ENCODE results near the gene TBC1D22A. TPM values are rescaled to one million over a fixed set of nuclear protein-coding genes. Genes with fewer than 3 reads are reported as not detected.

The TBC1D22A gene
- total and polyA plus RNA-seq, 10 of the 15 experiments (the other 5 are each of a cell fraction or from before 2014, with no cell fraction given), result 0.63 to 44.7 (median 27.4) TPM

GRCh38 chr22:47146391-47146790 lies 383.9 kb downstream of the TBC1D22A start (continued):
- TF ChIP-seq EP300 (IDR thresholded peaks at IDR 0.05; ENCODE audit: borderline replicate concordance in 1 of 2, control insufficient read depth in 1 of 2, low read depth in 2 of 2, low read length in 2 of 2) (no peak), POU2F2 (IDR thresholded peaks at IDR 0.05; ENCODE audit: borderline replicate concordance, low read depth, low read length) (no peak), JUND (IDR thresholded peaks at IDR 0.05; ENCODE audit: low read depth, low read length) (no peak), KLF5 (IDR thresholded peaks at IDR 0.05; ENCODE audit: partially characterized antibody) (no peak), EED (IDR thresholded peaks at IDR 0.05; ENCODE audit: low read depth) (no peak), TCF7 (IDR thresholded peaks at IDR 0.05; ENCODE audit: borderline replicate concordance) (no peak)
- TF ChIP-seq, protein P1, sequence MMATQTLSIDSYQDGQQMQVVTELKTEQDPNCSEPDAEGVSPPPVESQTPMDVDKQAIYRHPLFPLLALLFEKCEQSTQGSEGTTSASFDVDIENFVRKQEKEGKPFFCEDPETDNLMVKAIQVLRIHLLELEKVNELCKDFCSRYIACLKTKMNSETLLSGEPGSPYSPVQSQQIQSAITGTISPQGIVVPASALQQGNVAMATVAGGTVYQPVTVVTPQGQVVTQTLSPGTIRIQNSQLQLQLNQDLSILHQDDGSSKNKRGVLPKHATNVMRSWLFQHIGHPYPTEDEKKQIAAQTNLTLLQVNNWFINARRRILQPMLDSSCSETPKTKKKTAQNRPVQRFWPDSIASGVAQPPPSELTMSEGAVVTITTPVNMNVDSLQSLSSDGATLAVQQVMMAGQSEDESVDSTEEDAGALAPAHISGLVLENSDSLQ (IDR thresholded peaks at IDR 0.05), result no peak

- ChIA-PET RAD21 (ENCODE audit: unreplicated experiment) (no interaction called here), POLR2A (no interaction called here), CTCF (no interaction called here), SMC1A (ENCODE audit: uncharacterized antibody, unreplicated experiment) (no interaction called here)
- no peaks in the 10 kb centered on the region for H3K4me1 ChIP-seq (ENCODE audit: control insufficient read depth, insufficient read depth, low read length)
- no peak for TF ChIP-seq ESRRA (IDR thresholded peaks at IDR 0.05; ENCODE audit: low read length)
- no peak for TF ChIP-seq BRCA1 (IDR thresholded peaks at IDR 0.05; ENCODE audit: low read depth, low read length)
- TF ChIP-seq PBX3 (IDR thresholded peaks at IDR 0.05; ENCODE audit: insufficient replicate concordance, low read depth, low read length), result no peak
- TF ChIP-seq TARDBP (IDR thresholded peaks at IDR 0.05; ENCODE audit: borderline replicate concordance), result no peak
- no peak for TF ChIP-seq CBX3 (IDR thresholded peaks at IDR 0.05; ENCODE audit: borderline replicate concordance, low read depth)
- no peaks in the 10 kb centered on the region for H3K36me3 ChIP-seq (ENCODE audit: control insufficient read depth in 2 of 2, insufficient read depth in 2 of 2, low read length in 1 of 2)
- no peak overlapping the region for H3K9ac ChIP-seq (ENCODE audit: control insufficient read depth, insufficient read depth, low read length)
- intact Hi-C loops (cut with micrococcal nuclease; ENCODE audit: unreplicated experiment), result no loop called here
- in situ Hi-C loops (cut with MboI), result no loop called here
- H3K4me3 ChIP-seq, result no peak overlapping the region
- DNase-seq (ENCODE audit: low read depth, low spot score) (no peak), ATAC-seq (no peak), FAIRE-seq (no peak)
- WGBS (ENCODE audit: insufficient coverage, insufficient replicate concordance, low lambda C conversion rate, missing lambda C conversion rate), result 95% methylated on average over 16 of the region's 16 CpGs
- no peaks in the 10 kb centered on the region for H3K27me3 ChIP-seq (replicated peaks in 1 of 2; ENCODE audit: control insufficient read depth in 2 of 2, insufficient read depth in 2 of 2, low read length in 1 of 2)
- BruUV-seq (replicated peaks), result no TSS peak
- no peak overlapping the region for H2AFZ ChIP-seq (ENCODE audit: control insufficient read depth, low read depth, low read length)
- H4K20me1 ChIP-seq (ENCODE audit: control insufficient read depth, insufficient read depth), result no peaks in the 10 kb centered on the region
- no peak overlapping the region for H3K27ac ChIP-seq (ENCODE audit: control insufficient read depth, insufficient read depth)
- H3K9me3 ChIP-seq (replicated peaks; ENCODE audit: control insufficient read depth, insufficient read depth, low read length), result no peaks in the 10 kb centered on the region
- no peaks in the 10 kb centered on the region for H3K79me2 ChIP-seq (ENCODE audit: control insufficient read depth, insufficient read depth, low read length)
- no peak overlapping the region for H3K4me2 ChIP-seq (ENCODE audit: control insufficient read depth, insufficient read depth)
Measured at GRCh38 chr22:47146941-47147340, 384.5 kb downstream of the TBC1D22A start.

Data from GM12878 (cell line).